DMS53 treated with DMSO at 0.1 percent for 48 hours (cell line): Measurements from ENCODE around the gene OR5T3.

ENCODE experiments used
- DNase-seq: peaks from one replicate; lab custom pipeline; 2025; ENCODE audit not compliant: unreplicated experiment; lab: John Stamatoyannopoulos, UW

OR5T3 gene

DNA sequence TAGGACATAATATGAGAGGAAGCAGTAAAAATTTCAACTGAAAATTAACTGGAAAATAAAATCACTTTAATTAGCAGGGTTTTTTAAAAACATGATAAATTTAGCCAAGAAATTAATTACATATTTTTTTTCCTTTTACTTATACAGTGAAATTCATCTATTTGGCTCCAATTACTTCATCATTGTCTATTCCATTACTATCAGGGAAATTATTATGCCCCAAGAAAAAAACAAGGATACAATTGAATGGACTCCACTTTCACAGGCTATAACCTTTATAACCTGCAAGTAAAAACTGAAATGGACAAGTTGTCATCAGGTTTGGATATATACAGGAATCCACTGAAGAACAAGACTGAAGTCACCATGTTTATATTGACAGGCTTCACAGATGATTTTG, at the start of gene OR5T3:
Gene OR5T3 (plus strand): TSS at position 301 of the 400 bp plus-strand sequence. CDS start 0 bp downstream, at position 301.
- DNase-seq, result no peak

- no peak for DNase-seq
These were observed 44.3 kb upstream of the OR5T3 start for GRCh38 chr11:56207790-56208189.

- DNase-seq, result no peak
These were observed 37.5 kb upstream of the OR5T3 start for GRCh38 chr11:56214537-56214936.

DNA sequence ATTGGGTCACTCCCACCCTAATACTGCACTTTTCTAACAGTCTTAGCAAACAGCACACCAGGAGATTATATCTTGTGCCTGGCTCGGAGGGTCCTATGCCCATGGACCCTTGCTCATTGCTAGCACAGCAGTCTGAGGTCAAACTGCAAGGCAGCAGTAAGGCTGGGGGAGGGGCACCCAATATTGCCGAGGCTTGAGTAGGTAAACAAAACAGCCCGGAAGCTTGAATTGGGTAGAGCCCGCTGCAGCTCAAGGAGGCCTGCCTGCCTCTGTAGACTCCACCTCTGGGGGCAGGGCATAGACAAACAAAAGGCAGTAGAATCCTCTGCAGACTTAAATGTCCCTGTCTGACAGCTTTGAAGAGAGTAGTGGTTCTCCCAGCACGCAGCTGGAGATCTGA, 32.3 kb upstream of the OR5T3 start:
- peak; percentile 33 for DNase-seq

DNA sequence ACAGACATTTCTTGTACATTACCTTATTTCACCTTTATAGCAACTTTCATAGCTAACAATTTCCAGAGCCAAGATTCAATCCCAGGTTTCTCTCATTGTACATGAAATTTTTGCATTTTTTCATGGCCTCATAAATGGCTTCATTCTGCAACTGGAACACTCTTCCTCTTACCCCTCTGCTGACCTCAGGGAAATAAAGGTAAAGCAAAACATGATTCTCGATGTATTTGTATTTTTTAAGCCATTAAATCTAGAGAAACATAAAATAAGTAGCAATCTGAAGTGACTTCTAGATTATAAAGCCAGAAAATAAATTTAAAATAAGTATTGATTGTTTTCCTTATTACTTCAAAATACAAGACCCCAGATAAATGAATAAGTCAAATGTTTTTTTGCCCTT, 17.9 kb upstream of the OR5T3 start, which contains the start of gene OR5T2:
Gene OR5T2 (minus strand): TSS at position 101 of the 400 bp plus-strand sequence. CDS start 1,193 bp downstream, outside the sequence.
- no peak for DNase-seq

DNA sequence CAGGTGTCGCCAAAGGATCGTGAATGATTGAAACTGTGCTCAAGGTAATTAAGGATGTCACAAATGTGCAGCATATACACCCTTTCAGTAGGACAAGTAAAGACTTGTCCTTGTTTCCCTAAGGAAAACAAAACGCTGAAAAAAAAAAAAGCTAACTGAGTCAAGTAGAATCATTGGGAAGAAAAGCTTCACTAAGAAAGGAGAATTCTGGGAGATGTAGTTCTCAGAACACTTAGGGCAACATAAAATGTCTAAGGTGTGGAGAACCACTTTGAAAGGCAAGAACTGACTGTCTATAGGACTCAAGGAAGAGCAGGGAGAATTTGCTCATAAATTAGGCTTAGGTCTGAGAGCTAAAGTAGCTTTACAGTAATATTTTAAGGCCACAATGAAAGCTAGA, 19.0 kb downstream of the OR5T3 start:
- DNase-seq, result peak; percentile 1

GRCh38 chr11:56273854-56274253, 21.8 kb downstream of the OR5T3 start, which contains the start of gene OR5T1:
Gene OR5T1, plus strand, starts transcription at chr11:56274154. Its CDS starts 1,485 bp downstream, at chr11:56275639.
- DNase-seq, result no peak

GRCh38 chr11:56292154-56292553, 40.1 kb downstream of the OR5T3 start, which contains the start of gene OR8H1:
Gene OR8H1, minus strand, starts transcription at chr11:56292254. Its CDS starts 1,192 bp downstream, at chr11:56291062.
- no peak for DNase-seq

- DNase-seq, result no peak
These were observed 44.8 kb downstream of the OR5T3 start for GRCh38 chr11:56296898-56297297.
